Neural progenitor cell (in vitro differentiated cells): ENCODE measurements around the gene PIMREG.

Experiments used
- CTCF ChIP-seq: fragments of 200-600 bp; sonication (generic); IDR thresholded peaks from 2 replicates; pipeline ENCODE4 v1.5.1; 2017; ENCODE audit warnings: antibody characterized with exemption, mild to moderate bottlenecking
- EZH2 ChIP-seq: fragments of 200-600 bp; sonication (generic); IDR thresholded peaks from 2 replicates; pipeline ENCODE4 v1.6.1; 2017; ENCODE audit warnings: antibody characterized with exemption, mild to moderate bottlenecking, moderate library complexity

- no peak for TF ChIP-seq EZH2
- peak; percentile 93 for TF ChIP-seq CTCF
Observed at GRCh38 chr17:6421700-6422604, 22.3 kb upstream of the PIMREG start.
